GM12873 (cell line): ENCODE measurements around the gene BACE2.

ENCODE experiments used
- CTCF ChIP-seq: IDR thresholded peaks from 2 replicates; pipeline ENCODE4 v1.5.1; 2012; ENCODE audit warnings: low read depth, mild to moderate bottlenecking, moderate library complexity, low read length, control low read depth; ENCODE audit not compliant: insufficient read depth; ENCODE audit errors: missing control alignments

The BACE2 gene

GRCh38 chr21:41256771-41257702 lies 89.1 kb downstream of the BACE2 start:
- TF ChIP-seq CTCF = no peak

GRCh38 chr21:41258617-41259016 lies 90.7 kb downstream of the BACE2 start:
- TF ChIP-seq CTCF = no peak

GRCh38 chr21:41260428-41260827 lies 92.5 kb downstream of the BACE2 start:
- no peak for TF ChIP-seq CTCF

GRCh38 chr21:41267346-41267745 lies 99.4 kb downstream of the BACE2 start:
- TF ChIP-seq CTCF = no peak

- TF ChIP-seq CTCF = no peak
These were observed 101.6 kb downstream of the BACE2 start for GRCh38 chr21:41269535-41269934.

- TF ChIP-seq CTCF = no peak
These were observed 109.2 kb downstream of the BACE2 start for GRCh38 chr21:41277196-41277595.

GRCh38 chr21:41277846-41278245 lies 109.9 kb downstream of the BACE2 start:
- TF ChIP-seq CTCF = no peak
